ENCODE measurements around the gene FRRS1. TPM values are rescaled to one million over a fixed set of nuclear protein-coding genes. Genes with fewer than 3 reads are reported as not detected.
A peak's percentile ranks its signal among the peaks of the same experiment; 100 is the strongest.
"Not testable (repeated sequence)": the region's sequence is repeated elsewhere in the genome, so short reads cannot be mapped to it uniquely, and the experiment has no call there.

The FRRS1 gene
- total and polyA plus RNA-seq, 7 donors: 0.34 to 4.1 (median 3.1) TPM

- H3K36me3 ChIP-seq (ENCODE audit: insufficient read depth in 1 of 2, low read depth in 1 of 2): no peaks in the 10 kb centered on the region
- intact Hi-C loops (cut with DNase I): loop anchor here (2.0 to 10.0 kb wide), 4 partner anchors 42 to 649 kb away; partner anchors contain the start of gene AGL (in 1 of the 2)
- H3K27me3 ChIP-seq (ENCODE audit: insufficient read depth in 3 of 3, low read length in 2 of 3): peaks cover 0 to 7% (median 6%) of the 10 kb centered on the region in 3 donors
- H3K4me1 ChIP-seq: peaks cover 9% of the 10 kb centered on the region
- H3K27ac ChIP-seq: peak overlapping the region; percentile 76
- no peak for DNase-seq
- ATAC-seq: peak; percentile 93 to 97 (median 94)
- TF ChIP-seq, protein P1, sequence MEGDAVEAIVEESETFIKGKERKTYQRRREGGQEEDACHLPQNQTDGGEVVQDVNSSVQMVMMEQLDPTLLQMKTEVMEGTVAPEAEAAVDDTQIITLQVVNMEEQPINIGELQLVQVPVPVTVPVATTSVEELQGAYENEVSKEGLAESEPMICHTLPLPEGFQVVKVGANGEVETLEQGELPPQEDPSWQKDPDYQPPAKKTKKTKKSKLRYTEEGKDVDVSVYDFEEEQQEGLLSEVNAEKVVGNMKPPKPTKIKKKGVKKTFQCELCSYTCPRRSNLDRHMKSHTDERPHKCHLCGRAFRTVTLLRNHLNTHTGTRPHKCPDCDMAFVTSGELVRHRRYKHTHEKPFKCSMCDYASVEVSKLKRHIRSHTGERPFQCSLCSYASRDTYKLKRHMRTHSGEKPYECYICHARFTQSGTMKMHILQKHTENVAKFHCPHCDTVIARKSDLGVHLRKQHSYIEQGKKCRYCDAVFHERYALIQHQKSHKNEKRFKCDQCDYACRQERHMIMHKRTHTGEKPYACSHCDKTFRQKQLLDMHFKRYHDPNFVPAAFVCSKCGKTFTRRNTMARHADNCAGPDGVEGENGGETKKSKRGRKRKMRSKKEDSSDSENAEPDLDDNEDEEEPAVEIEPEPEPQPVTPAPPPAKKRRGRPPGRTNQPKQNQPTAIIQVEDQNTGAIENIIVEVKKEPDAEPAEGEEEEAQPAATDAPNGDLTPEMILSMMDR (IDR thresholded peaks at IDR 0.05): peak; percentile 68
- no peaks in the 10 kb centered on the region for H3K9me3 ChIP-seq
- 12 to 18% (median 14%) methylated on average over 7 of the region's 7 CpGs for WGBS, 3 donors
- peak overlapping the region; percentile 46 for H3K4me3 ChIP-seq
Measured at GRCh38 chr1:99808391-99809115, 42.1 kb upstream of the FRRS1 start.

- Histone ChIP-seq H3K4me1 (peaks cover 9% of the 10 kb centered on the region), H3K36me3 (ENCODE audit: insufficient read depth in 1 of 2, low read depth in 1 of 2) (no peaks in the 10 kb centered on the region), H3K9me3 (no peaks in the 10 kb centered on the region), H3K4me3 (no peak overlapping the region), H3K27me3 (ENCODE audit: insufficient read depth in 3 of 3, low read length in 2 of 3) (peaks cover 0 to 7% (median 6%) of the 10 kb centered on the region in 3 donors), H3K27ac (no peak overlapping the region)
- intact Hi-C loops (cut with DNase I): loop anchor here (5.0 to 10.0 kb wide), 3 partner anchors 228 to 650 kb away; a partner anchor contains a TSS
- ATAC-seq: no peak
- no peak for DNase-seq
- TF ChIP-seq, protein P1 (IDR thresholded peaks at IDR 0.05): no peak
- 74 to 84% (median 82%) methylated on average over 2 of the region's 2 CpGs for whole genome bisulfite sequencing, 3 donors
Measured at GRCh38 chr1:99806882-99807281, 40.4 kb upstream of the FRRS1 start.

- DNase-seq: no peak
- H3K27ac ChIP-seq: no peak overlapping the region
- no peaks in the 10 kb centered on the region for H3K9me3 ChIP-seq
- TF ChIP-seq, protein P1 (IDR thresholded peaks at IDR 0.05): no peak
- H3K4me1 ChIP-seq: no peaks in the 10 kb centered on the region
- no peak for ATAC-seq
- WGBS, 3 donors: 79 to 84% (median 83%) methylated on average over 3 of the region's 3 CpGs
- H3K4me3 ChIP-seq: no peak overlapping the region
- H3K36me3 ChIP-seq (ENCODE audit: insufficient read depth in 1 of 2, low read depth in 1 of 2): no peaks in the 10 kb centered on the region
- peaks cover 0 to 7% (median 6%) of the 10 kb centered on the region in 3 donors for H3K27me3 ChIP-seq (ENCODE audit: insufficient read depth in 3 of 3, low read length in 2 of 3)
- intact Hi-C loops (cut with DNase I): loop anchor here (10.0 kb wide), 2 partner anchors 233 to 653 kb away; a partner anchor contains a TSS
Measured at GRCh38 chr1:99801584-99801983, 35.1 kb upstream of the FRRS1 start.

DNA sequence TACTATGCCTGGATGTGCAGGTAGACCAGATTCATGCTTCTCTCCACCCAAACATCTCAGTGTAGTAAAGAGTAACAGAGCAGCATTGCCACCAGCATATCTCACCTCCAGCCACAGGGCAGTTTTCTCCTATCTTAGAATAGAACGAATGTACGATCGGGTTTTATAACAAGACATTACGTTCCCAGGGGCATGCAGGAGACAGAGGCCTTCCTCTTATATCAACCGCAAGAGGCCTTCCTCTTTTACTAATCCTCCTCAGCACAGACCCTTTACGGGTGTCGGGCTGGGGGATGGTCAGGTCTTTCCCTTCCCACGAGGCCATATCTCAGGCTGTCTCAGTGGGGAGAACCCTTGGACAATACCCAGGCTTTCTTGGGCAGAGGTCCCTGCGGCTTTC is 27.4 kb upstream of the FRRS1 start:
- DNase-seq; H3K27ac ChIP-seq; H3K9me3 ChIP-seq; H3K36me3 ChIP-seq (ENCODE audit: insufficient read depth in 1 of 2, low read depth in 1 of 2); H3K4me3 ChIP-seq; ATAC-seq; H3K27me3 ChIP-seq (ENCODE audit: insufficient read depth in 3 of 3, low read length in 2 of 3); intact Hi-C loops (cut with DNase I); H3K4me1 ChIP-seq: not testable (repeated sequence)
- 86 to 89% (median 88%) methylated on average over 9 of the region's 9 CpGs for WGBS, 3 donors

DNA sequence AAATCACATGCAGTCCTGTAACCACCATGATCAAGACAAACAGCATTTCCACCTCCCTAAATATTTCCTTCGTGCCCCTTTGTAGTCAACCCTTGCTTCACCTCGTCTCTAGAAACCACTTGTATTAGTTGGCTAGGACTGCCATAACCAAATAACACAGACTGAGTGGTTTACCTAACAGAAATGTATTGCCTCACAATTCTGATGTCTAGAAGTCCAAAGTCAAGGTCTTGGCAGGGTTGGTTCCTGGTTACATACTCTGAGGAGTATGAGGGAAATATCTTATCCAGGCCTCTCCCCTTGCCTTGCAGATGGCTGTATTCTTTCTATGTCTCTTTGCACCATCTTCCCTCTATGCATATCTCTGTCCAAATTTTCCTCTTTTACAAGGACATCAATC is 23.3 kb upstream of the FRRS1 start:
- DNase-seq (no peak), ATAC-seq (no peak)
- Histone ChIP-seq H3K9me3 (no peaks in the 10 kb centered on the region), H3K36me3 (ENCODE audit: insufficient read depth in 1 of 2, low read depth in 1 of 2) (no peaks in the 10 kb centered on the region), H3K27ac (no peak overlapping the region), H3K4me1 (no peaks in the 10 kb centered on the region), H3K4me3 (no peak overlapping the region), H3K27me3 (ENCODE audit: insufficient read depth in 3 of 3, low read length in 2 of 3) (no peaks in the 10 kb centered on the region)
- TF ChIP-seq, protein P1 (IDR thresholded peaks at IDR 0.05): no peak
- intact Hi-C loops (cut with DNase I): no loop called here
- WGBS, 3 donors: 73 to 85% (median 76%) methylated on average over 2 of the region's 2 CpGs
